Measurements from ENCODE around the gene UBTD2. TPM values are rescaled to one million over a fixed set of nuclear protein-coding genes. Genes with fewer than 3 reads are reported as not detected.
"Not testable (repeated sequence)": the region's sequence is repeated elsewhere in the genome, so short reads cannot be mapped to it uniquely, and the experiment has no call there.

The UBTD2 gene
- total RNA-seq, 4 donors from 2014 or later, result 21.6 to 38.2 (median 25.2) TPM

DNA sequence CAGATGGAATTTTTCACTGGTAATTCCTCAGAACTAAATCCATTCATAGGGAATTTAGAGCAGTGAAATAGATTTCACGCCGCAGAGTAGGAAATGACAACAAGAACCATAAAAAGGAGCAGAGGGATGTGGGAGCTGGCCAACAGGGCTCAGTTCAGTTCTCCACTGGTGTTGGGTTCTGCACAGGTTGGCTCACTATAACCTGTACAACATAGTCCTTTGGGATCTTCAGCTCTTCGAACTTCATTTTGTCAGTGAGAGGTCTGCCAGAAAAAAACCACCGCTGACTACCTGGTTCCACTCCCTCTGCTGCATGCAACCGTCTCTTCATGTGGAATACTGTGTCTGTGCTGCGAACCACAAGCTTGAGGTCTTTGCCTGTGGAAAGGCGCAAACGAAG lies 71.9 kb downstream of the UBTD2 start:
- Histone ChIP-seq H3K4me3 (no peak overlapping the region), H3K4me1 (no peaks in the 10 kb centered on the region), H3K36me3 (peaks cover 0 to 17% (median 0%) of the 10 kb centered on the region in 3 donors), H3K27ac (no peak overlapping the region), H3K27me3 (no peaks in the 10 kb centered on the region), H3K9me3 (no peaks in the 10 kb centered on the region)
- DNase-seq, result no peak
- no peak for TF ChIP-seq POLR2A (IDR thresholded peaks at IDR 0.05)

- H3K4me1 ChIP-seq, result no peaks in the 10 kb centered on the region
- no peaks in the 10 kb centered on the region for H3K9me3 ChIP-seq
- no peak overlapping the region for H3K4me3 ChIP-seq
- TF ChIP-seq POLR2A (IDR thresholded peaks at IDR 0.05) (no peak), CTCF (IDR thresholded peaks at IDR 0.05) (no peak)
- H3K36me3 ChIP-seq, result peaks cover 0 to 17% (median 0%) of the 10 kb centered on the region in 3 donors
- no peaks in the 10 kb centered on the region for H3K27me3 ChIP-seq
- DNase-seq, result no peak
- H3K27ac ChIP-seq, result no peak overlapping the region
Measured at GRCh38 chr5:172209714-172210113, 73.8 kb downstream of the UBTD2 start.

- Histone ChIP-seq H3K27me3 (no peaks in the 10 kb centered on the region), H3K36me3 (peaks cover 0 to 17% (median 0%) of the 10 kb centered on the region in 3 donors), H3K27ac (no peak overlapping the region), H3K4me1 (no peaks in the 10 kb centered on the region), H3K4me3 (no peak overlapping the region), H3K9me3 (no peaks in the 10 kb centered on the region)
- TF ChIP-seq POLR2A (IDR thresholded peaks at IDR 0.05), result no peak
- TF ChIP-seq CTCF (IDR thresholded peaks at IDR 0.05), result no peak
- no peak for DNase-seq
Measured at GRCh38 chr5:172207511-172207910, 76.1 kb downstream of the UBTD2 start.

- DNase-seq, H3K4me3 ChIP-seq, H3K27ac ChIP-seq, H3K36me3 ChIP-seq, H3K4me1 ChIP-seq, H3K27me3 ChIP-seq, H3K9me3 ChIP-seq: not testable (repeated sequence)
Measured at GRCh38 chr5:172205984-172206383, 77.6 kb downstream of the UBTD2 start.

DNA sequence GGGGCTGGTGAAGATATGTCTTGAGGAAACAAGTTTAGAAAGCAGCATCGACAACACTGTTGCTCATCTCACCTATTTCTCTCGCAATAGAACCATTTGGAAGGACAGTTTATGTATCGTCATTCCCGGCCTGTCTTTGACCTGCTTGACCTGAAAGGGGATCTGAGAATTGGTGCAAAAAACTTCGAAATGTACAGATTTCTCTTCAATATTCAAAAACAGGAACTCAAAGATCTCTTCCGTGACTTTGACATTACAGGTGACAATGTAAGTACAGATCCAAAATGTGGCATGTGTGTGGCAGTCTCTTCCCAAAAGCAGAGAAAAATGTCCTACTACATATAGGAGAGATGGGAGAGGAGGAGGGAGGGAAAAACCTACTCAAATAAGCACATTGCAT lies 83.1 kb downstream of the UBTD2 start:
- Histone ChIP-seq H3K4me3 (no peak overlapping the region), H3K4me1 (no peaks in the 10 kb centered on the region), H3K27me3 (no peaks in the 10 kb centered on the region), H3K36me3 (no peaks in the 10 kb centered on the region), H3K9me3 (no peaks in the 10 kb centered on the region), H3K27ac (no peak overlapping the region)
- no peak for DNase-seq
- TF ChIP-seq CTCF (IDR thresholded peaks at IDR 0.05), result no peak
- no peak for TF ChIP-seq POLR2A (IDR thresholded peaks at IDR 0.05)

DNA sequence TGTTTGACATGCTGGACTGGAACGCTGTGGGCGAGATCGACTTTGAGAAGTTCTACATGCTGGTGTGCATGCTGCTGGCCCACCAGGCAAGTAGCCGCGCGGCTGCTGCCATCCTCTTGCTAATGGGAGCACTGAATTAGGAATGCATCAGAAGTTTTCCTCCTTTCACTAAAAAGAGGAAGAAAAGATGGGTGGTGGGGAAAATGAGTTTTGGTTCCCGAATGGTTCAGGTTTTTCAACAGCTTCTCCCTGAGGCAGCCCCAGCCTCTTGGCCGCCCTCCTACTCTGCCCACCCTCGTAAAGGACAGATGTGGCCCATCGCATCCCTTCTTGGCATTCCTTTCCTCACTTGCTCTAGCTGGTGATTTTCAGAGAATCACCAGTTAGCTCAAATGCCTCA lies 84.1 kb downstream of the UBTD2 start:
- no peaks in the 10 kb centered on the region for H3K4me1 ChIP-seq
- DNase-seq, result no peak
- H3K4me3 ChIP-seq, result no peak overlapping the region
- H3K27me3 ChIP-seq, result no peaks in the 10 kb centered on the region
- H3K36me3 ChIP-seq, result no peaks in the 10 kb centered on the region
- TF ChIP-seq CTCF (IDR thresholded peaks at IDR 0.05) (no peak), POLR2A (IDR thresholded peaks at IDR 0.05) (no peak)
- H3K9me3 ChIP-seq, result no peaks in the 10 kb centered on the region
- no peak overlapping the region for H3K27ac ChIP-seq

GRCh38 chr5:172197775-172198174 lies 85.8 kb downstream of the UBTD2 start:
- H3K27me3 ChIP-seq, H3K4me3 ChIP-seq, DNase-seq, H3K36me3 ChIP-seq, H3K9me3 ChIP-seq, H3K27ac ChIP-seq, H3K4me1 ChIP-seq: not testable (repeated sequence)
